Measurements from ENCODE around the gene SYT12.
"Not testable (repeated sequence)": the region's sequence is repeated elsewhere in the genome, so short reads cannot be mapped to it uniquely, and the experiment has no call there.

- not testable (repeated sequence) for TF ChIP-seq CTCF, POLR2A (IDR thresholded peaks at IDR 0.05)
Measured at GRCh38 chr11:67005200-67005599, 17.7 kb upstream of the SYT12 start.
